NK-92 (cell line): Measurements from ENCODE around the gene FAM83B.
"Not testable (repeated sequence)": the region's sequence is repeated elsewhere in the genome, so short reads cannot be mapped to it uniquely, and the experiment has no call there.

Source experiments
- DNase-seq: peaks from one replicate; lab custom pipeline; 2025; ENCODE audit not compliant: unreplicated experiment; lab: John Stamatoyannopoulos, UW

The FAM83B gene

GRCh38 chr6:54860132-54860531, 13.6 kb downstream of the FAM83B start:
- no peak for DNase-seq

DNA sequence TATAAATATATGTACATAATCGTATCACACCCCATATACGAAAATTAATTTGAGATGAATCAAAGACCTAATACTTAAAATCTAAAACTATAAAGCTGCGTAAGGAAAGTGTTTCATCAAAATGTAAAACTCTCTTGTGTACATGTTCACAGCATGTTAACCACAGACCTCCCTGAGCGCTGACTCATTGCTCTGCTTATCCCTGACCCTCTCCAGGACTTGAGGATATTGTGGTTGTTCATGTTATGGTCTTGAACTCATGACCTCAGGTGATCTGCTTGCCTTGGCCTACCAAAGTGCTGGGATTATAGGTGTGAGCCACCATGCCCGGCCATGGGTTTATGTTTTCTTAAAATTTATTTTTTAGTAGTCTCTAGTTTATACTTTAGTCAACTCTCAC, 14.2 kb downstream of the FAM83B start:
- DNase-seq = no peak

DNA sequence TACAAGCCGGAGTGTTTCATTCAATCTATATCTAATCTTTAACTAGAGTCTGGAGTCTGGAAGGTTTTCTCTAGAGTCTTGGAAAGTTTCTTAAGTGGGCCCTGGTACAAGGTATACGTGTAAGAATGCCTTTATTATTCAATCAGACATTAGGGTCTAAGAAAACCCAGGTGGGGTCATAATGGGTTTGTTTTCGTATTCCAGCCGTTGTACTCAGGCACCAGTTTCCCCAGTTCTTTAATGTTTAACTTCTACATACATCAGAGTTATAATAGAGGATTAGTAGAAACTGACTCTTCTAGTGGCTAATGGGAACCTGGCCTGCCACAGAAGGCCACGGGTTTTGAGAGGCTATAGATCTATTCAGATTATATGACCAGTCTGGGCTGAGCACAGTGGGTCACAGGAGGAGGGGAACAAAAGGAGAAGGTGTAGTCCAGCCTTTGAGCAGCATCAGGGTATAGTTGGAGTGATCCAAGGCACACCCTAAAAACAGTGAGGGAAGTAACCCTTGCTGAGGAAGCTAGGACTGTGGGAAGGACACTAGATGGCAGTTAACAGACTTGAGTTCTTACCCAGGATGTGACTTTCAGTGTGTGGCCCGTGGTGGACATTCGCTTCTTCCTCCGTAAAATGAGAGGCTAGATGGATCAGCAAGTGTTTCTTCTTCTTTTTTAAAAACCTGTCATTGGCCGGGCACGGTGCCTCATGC, 15.5 kb downstream of the FAM83B start:
- no peak for DNase-seq

GRCh38 chr6:54864272-54864671, 17.7 kb downstream of the FAM83B start:
- no peak for DNase-seq

GRCh38 chr6:54865091-54865631, 18.6 kb downstream of the FAM83B start:
- no peak for DNase-seq

DNA sequence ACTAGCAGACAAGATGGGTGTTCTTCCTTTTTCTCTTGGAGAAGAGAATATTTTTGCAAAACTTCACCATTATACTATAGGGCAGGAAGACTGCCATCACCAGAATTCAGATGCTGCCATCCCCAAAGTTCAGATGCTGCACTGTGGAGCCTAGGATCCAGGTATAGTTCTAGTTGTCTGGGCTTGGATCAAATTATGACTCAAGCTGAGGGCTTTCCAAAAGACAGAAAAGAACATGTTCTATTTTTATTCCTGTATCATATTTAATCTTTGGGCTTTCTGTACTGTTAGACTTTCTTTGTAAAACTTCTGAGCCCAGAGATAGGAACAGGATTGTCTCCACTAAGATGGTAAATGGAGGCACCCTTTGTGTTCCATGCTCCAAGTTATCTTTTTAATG, 22.0 kb downstream of the FAM83B start:
- no peak for DNase-seq

- no peak for DNase-seq
Measured at GRCh38 chr6:54873599-54873998, 27.0 kb downstream of the FAM83B start.

- no peak for DNase-seq
Measured at GRCh38 chr6:54874349-54875048, 27.9 kb downstream of the FAM83B start.

GRCh38 chr6:54875539-54875938, 29.0 kb downstream of the FAM83B start:
- no peak for DNase-seq

GRCh38 chr6:54876365-54876764, 29.8 kb downstream of the FAM83B start:
- DNase-seq = no peak

DNA sequence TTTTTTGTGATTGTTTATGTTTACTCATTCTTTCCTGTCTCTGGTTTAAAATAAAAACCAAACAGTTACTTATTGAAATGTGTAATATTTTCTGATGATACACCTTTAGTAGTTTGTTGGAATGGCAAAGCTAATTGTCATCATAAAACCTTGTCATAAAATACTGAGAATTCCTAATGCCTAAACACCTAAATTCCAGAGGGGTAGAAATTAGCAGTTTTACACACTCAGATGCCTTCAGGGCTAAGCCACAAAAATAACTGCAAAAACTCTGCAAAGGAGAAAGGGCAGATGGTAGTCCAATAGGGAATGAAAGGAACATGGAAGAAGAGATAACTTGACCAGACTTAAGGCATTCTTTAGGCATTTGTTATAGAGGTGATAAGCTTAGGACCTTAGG, 30.3 kb downstream of the FAM83B start:
- no peak for DNase-seq

- no peak for DNase-seq
Measured at GRCh38 chr6:54877713-54878317, 31.2 kb downstream of the FAM83B start.

GRCh38 chr6:54878718-54879117, 32.1 kb downstream of the FAM83B start:
- no peak for DNase-seq

GRCh38 chr6:54879188-54879985, 32.8 kb downstream of the FAM83B start:
- no peak for DNase-seq

GRCh38 chr6:54881067-54881730, 34.6 kb downstream of the FAM83B start:
- DNase-seq = no peak

DNA sequence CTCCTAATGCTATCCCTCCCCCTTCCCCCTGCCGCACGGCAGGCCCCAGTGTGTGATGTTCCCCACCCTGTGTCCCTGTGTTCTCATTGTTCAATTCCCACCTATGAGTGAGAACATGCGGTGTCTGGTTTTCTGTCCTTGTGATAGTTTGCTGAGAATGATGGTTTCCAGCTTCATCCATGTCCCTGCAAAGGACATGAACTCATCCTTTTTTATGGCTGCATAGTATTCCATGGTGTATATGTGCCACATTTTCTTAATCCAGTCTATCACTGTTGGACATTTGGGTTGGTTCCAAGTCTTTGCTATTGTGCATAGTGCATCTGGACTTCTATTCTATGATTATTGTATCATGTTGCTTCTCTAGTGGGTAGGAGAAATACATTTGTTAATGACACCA, 35.3 kb downstream of the FAM83B start:
- DNase-seq = not testable (repeated sequence)

- DNase-seq = no peak
Measured at GRCh38 chr6:54886932-54887584, 40.5 kb downstream of the FAM83B start.

DNA sequence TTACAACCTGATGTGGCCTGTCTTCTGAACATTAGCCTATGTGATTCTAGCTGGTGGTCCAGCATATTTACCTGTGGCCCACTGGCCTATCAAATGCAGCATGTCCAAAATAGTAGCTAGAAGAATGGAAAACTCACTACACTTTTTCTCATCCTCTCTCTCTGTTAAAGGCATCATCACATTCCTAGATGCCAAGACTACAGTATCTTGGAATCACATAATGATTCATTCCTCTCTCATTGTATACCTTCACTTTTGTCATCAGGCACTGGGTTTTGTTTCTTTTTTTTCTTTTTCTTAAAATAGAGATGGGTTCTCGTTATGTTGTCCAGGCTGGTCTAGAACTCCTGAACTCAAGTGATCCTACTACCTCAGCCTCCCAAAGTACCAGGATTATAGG, 45.0 kb downstream of the FAM83B start:
- no peak for DNase-seq

DNA sequence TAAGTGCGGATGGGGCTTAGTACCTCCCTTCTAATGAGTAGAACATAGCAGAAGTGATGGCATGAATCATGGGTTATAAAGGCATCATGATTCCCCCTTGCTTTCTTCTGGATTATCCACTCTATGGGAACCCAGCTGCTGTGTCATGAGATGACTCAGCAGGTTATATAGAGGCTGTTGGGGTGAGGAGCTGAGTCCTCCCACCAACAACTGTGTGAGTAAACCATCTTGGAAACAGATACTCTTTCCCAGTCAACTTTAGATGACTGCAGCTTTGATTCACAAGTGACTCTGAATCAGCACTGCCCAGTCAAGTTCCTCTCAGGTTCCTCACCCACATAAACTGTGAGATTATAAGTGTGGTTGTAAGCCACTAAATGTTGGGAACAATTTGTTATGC, 46.3 kb downstream of the FAM83B start:
- no peak for DNase-seq

- DNase-seq = no peak
Measured at GRCh38 chr6:54893818-54894217, 47.2 kb downstream of the FAM83B start.
